ENCODE results near the gene CAPN8.

The CAPN8 gene

GRCh38 chr1:223653015-223653414 is 12.5 kb downstream of the CAPN8 start:
- no peak for DNase-seq (ENCODE audit: low read depth, low spot score)
- Histone ChIP-seq H3K4me3 (ENCODE audit: insufficient read length, low read depth) (no peak overlapping the region), H3K36me3 (ENCODE audit: insufficient read depth, insufficient read length, low read length) (no peaks in the 10 kb centered on the region), H3K9ac (ENCODE audit: insufficient read length, low read depth) (no peak overlapping the region), H3K27me3 (ENCODE audit: insufficient read depth, insufficient read length) (no peaks in the 10 kb centered on the region), H3K9me3 (ENCODE audit: insufficient read depth, low read length) (peaks cover 5% of the 10 kb centered on the region; the same call in 1 of the 2 replicates), H3K4me1 (ENCODE audit: insufficient read depth, insufficient read length) (peaks cover 10% of the 10 kb centered on the region)
- TF ChIP-seq SUZ12 (IDR thresholded peaks at IDR 0.05; ENCODE audit: extremely low read depth, insufficient read depth, insufficient read length), result no peak
- no peak for TF ChIP-seq ZNF274 (IDR thresholded peaks at IDR 0.05; ENCODE audit: low read depth, low read length)
- TF ChIP-seq YY1 (IDR thresholded peaks at IDR 0.05; ENCODE audit: insufficient read depth, insufficient read length), result no peak

GRCh38 chr1:223652436-223652941 is 13.0 kb downstream of the CAPN8 start:
- Histone ChIP-seq H3K4me3 (ENCODE audit: insufficient read length, low read depth) (no peak overlapping the region), H3K9ac (ENCODE audit: insufficient read length, low read depth) (no peak overlapping the region), H3K4me1 (ENCODE audit: insufficient read depth, insufficient read length) (peaks cover 10% of the 10 kb centered on the region), H3K9me3 (ENCODE audit: insufficient read depth, low read length) (peaks cover 5% of the 10 kb centered on the region; the same call in 1 of the 2 replicates), H3K27me3 (ENCODE audit: insufficient read depth, insufficient read length) (no peaks in the 10 kb centered on the region), H3K36me3 (ENCODE audit: insufficient read depth, insufficient read length, low read length) (no peaks in the 10 kb centered on the region)
- no peak for TF ChIP-seq YY1 (IDR thresholded peaks at IDR 0.05; ENCODE audit: insufficient read depth, insufficient read length)
- no peak for TF ChIP-seq SUZ12 (IDR thresholded peaks at IDR 0.05; ENCODE audit: extremely low read depth, insufficient read depth, insufficient read length)
- TF ChIP-seq ZNF274 (IDR thresholded peaks at IDR 0.05; ENCODE audit: low read depth, low read length), result no peak
- DNase-seq (ENCODE audit: low read depth, low spot score), result no peak

DNA sequence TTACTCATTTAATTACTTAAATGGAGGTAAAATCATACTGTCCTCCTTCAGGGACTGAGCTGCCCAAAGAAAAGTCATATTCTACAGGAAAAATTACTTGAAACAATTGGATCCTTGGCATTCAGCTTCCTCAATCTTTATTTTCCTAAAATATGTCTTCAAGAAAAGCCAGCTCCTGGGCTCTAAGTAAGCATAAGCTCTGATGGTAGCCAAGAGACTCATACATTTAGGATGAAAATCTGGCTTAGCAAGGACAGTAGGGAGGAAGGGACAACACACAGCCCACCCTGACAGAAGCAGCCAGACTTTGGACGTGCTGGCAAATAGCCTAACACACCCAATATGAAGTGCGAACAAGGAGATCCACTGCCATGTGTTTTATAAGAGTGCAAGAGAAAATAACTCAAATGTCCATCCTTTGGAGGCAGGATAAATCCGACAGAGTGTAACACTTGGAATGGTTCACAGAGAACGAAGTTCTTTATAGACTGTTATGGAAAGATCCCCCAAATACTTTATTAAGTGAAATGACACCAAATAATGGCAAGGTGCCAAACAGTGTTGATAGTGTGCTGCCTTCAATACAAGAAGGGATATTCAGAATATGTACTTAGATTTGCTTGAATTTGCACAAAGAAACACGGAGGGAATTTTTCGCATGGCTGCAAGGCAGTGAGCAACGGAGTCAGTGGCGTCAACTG is 14.1 kb downstream of the CAPN8 start:
- no peak for DNase-seq (ENCODE audit: low read depth, low spot score)
- Histone ChIP-seq H3K9me3 (ENCODE audit: insufficient read depth, low read length) (peaks cover 5% of the 10 kb centered on the region; the same call in 1 of the 2 replicates), H3K27me3 (ENCODE audit: insufficient read depth, insufficient read length) (no peaks in the 10 kb centered on the region), H3K4me3 (ENCODE audit: insufficient read length, low read depth) (no peak overlapping the region), H3K36me3 (ENCODE audit: insufficient read depth, insufficient read length, low read length) (no peaks in the 10 kb centered on the region), H3K9ac (ENCODE audit: insufficient read length, low read depth) (no peak overlapping the region), H3K4me1 (ENCODE audit: insufficient read depth, insufficient read length) (peaks cover 10% of the 10 kb centered on the region)
- TF ChIP-seq ZNF274 (IDR thresholded peaks at IDR 0.05; ENCODE audit: low read depth, low read length) (no peak), YY1 (IDR thresholded peaks at IDR 0.05; ENCODE audit: insufficient read depth, insufficient read length) (no peak), SUZ12 (IDR thresholded peaks at IDR 0.05; ENCODE audit: extremely low read depth, insufficient read depth, insufficient read length) (no peak)

DNA sequence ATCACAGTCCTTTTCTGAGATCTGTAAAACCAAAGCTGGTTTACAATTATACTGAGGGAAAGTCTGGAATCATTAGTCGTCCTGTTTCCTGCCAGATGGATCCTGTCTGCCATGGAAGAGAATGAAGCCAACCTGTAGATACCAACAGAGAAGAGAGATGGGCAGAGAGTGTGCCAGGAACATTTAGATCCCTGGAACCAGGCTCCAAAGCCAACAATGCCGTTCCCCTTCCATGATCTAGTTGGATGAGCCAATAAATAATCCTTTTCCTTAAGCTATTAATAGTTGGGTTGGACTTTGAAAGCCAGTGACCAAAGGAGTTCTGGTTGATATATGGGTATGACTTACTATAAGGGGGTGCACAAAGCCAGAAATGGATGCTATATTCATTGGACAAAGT is 15.0 kb downstream of the CAPN8 start:
- TF ChIP-seq YY1 (IDR thresholded peaks at IDR 0.05; ENCODE audit: insufficient read depth, insufficient read length) (no peak), SUZ12 (IDR thresholded peaks at IDR 0.05; ENCODE audit: extremely low read depth, insufficient read depth, insufficient read length) (no peak), ZNF274 (IDR thresholded peaks at IDR 0.05; ENCODE audit: low read depth, low read length) (no peak)
- H3K27me3 ChIP-seq (ENCODE audit: insufficient read depth, insufficient read length), result no peaks in the 10 kb centered on the region
- no peak overlapping the region for H3K9ac ChIP-seq (ENCODE audit: insufficient read length, low read depth)

GRCh38 chr1:223649222-223649621 is 16.3 kb downstream of the CAPN8 start:
- Histone ChIP-seq H3K4me3 (ENCODE audit: insufficient read length, low read depth) (no peak overlapping the region), H3K27me3 (ENCODE audit: insufficient read depth, insufficient read length) (no peaks in the 10 kb centered on the region), H3K9me3 (ENCODE audit: insufficient read depth, low read length) (peaks cover 5% of the 10 kb centered on the region; the same call in 1 of the 2 replicates), H3K36me3 (ENCODE audit: insufficient read depth, insufficient read length, low read length) (no peaks in the 10 kb centered on the region), H3K4me1 (ENCODE audit: insufficient read depth, insufficient read length) (peaks cover 10% of the 10 kb centered on the region), H3K9ac (ENCODE audit: insufficient read length, low read depth) (no peak overlapping the region)
- TF ChIP-seq ZNF274 (IDR thresholded peaks at IDR 0.05; ENCODE audit: low read depth, low read length), result no peak
- no peak for TF ChIP-seq YY1 (IDR thresholded peaks at IDR 0.05; ENCODE audit: insufficient read depth, insufficient read length)
- TF ChIP-seq SUZ12 (IDR thresholded peaks at IDR 0.05; ENCODE audit: extremely low read depth, insufficient read depth, insufficient read length), result no peak
- no peak for DNase-seq (ENCODE audit: low read depth, low spot score)

More for the DNA sequence above, 15.0 kb downstream of the CAPN8 start:
- Histone ChIP-seq H3K4me1 (ENCODE audit: insufficient read depth, insufficient read length) (peaks cover 10% of the 10 kb centered on the region), H3K36me3 (ENCODE audit: insufficient read depth, insufficient read length, low read length) (no peaks in the 10 kb centered on the region), H3K4me3 (ENCODE audit: insufficient read length, low read depth) (no peak overlapping the region), H3K9me3 (ENCODE audit: insufficient read depth, low read length) (peaks cover 5% of the 10 kb centered on the region; the same call in 1 of the 2 replicates)
- DNase-seq (ENCODE audit: low read depth, low spot score), result no peak

GRCh38 chr1:223647249-223647648 is 18.3 kb downstream of the CAPN8 start:
- H3K4me1 ChIP-seq (ENCODE audit: insufficient read depth, insufficient read length), result peaks cover 5% of the 10 kb centered on the region
- no peak for DNase-seq (ENCODE audit: low read depth, low spot score)

DNA sequence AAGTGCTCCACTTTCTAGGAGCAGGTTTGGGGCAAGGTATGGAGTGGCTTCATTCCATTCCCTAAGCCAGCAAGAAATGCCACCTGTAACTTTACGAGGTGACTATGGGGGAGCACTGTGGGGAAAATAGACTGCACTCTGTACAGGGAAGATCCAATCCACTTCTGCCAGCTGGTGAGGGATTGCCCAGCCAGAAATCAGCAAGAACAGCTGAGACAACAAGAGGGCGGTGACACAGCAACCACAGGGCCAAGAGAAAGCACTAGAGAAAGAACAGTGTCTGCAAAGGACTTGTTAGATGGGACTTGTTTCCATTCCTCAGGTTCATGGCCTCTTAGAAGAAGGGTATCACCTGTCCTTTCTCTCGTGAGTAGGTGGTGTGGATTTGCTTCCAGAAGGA is 19.6 kb downstream of the CAPN8 start:
- peaks cover 5% of the 10 kb centered on the region; the same call in 1 of the 2 replicates for H3K9me3 ChIP-seq (ENCODE audit: insufficient read depth, low read length)
- H3K4me1 ChIP-seq (ENCODE audit: insufficient read depth, insufficient read length), result peaks cover 4% of the 10 kb centered on the region
- no peak overlapping the region for H3K4me3 ChIP-seq (ENCODE audit: insufficient read length, low read depth)
- H3K36me3 ChIP-seq (ENCODE audit: insufficient read depth, insufficient read length, low read length), result no peaks in the 10 kb centered on the region
- TF ChIP-seq SUZ12 (IDR thresholded peaks at IDR 0.05; ENCODE audit: extremely low read depth, insufficient read depth, insufficient read length), result no peak
- TF ChIP-seq YY1 (IDR thresholded peaks at IDR 0.05; ENCODE audit: insufficient read depth, insufficient read length), result no peak
- no peak for TF ChIP-seq ZNF274 (IDR thresholded peaks at IDR 0.05; ENCODE audit: low read depth, low read length)
- no peak overlapping the region for H3K9ac ChIP-seq (ENCODE audit: insufficient read length, low read depth)
- no peaks in the 10 kb centered on the region for H3K27me3 ChIP-seq (ENCODE audit: insufficient read depth, insufficient read length)
- no peak for DNase-seq (ENCODE audit: low read depth, low spot score)

More at GRCh38 chr1:223647249-223647648, 18.3 kb downstream of the CAPN8 start:
- Histone ChIP-seq H3K4me3 (ENCODE audit: insufficient read length, low read depth) (no peak overlapping the region), H3K9me3 (ENCODE audit: insufficient read depth, low read length) (peaks cover 5% of the 10 kb centered on the region; the same call in 1 of the 2 replicates), H3K36me3 (ENCODE audit: insufficient read depth, insufficient read length, low read length) (no peaks in the 10 kb centered on the region), H3K27me3 (ENCODE audit: insufficient read depth, insufficient read length) (no peaks in the 10 kb centered on the region), H3K9ac (ENCODE audit: insufficient read length, low read depth) (no peak overlapping the region)
- TF ChIP-seq SUZ12 (IDR thresholded peaks at IDR 0.05; ENCODE audit: extremely low read depth, insufficient read depth, insufficient read length) (no peak), YY1 (IDR thresholded peaks at IDR 0.05; ENCODE audit: insufficient read depth, insufficient read length) (no peak), ZNF274 (IDR thresholded peaks at IDR 0.05; ENCODE audit: low read depth, low read length) (no peak)

All from NT2/D1 (cell line).